GM21423 (cell line): Measurements from ENCODE around the gene NUCKS1.

Source experiments
- ATAC-seq: cut with Tn5 transposase; IDR thresholded peaks from one replicate; pipeline ENCODE4 v1.9.1; 2021; ENCODE audit warnings: mild to moderate bottlenecking, moderate library complexity; ENCODE audit not compliant: unreplicated experiment

The NUCKS1 gene

GRCh38 chr1:205701891-205702290 is 48.1 kb downstream of the NUCKS1 start:
- ATAC-seq = no peak

DNA sequence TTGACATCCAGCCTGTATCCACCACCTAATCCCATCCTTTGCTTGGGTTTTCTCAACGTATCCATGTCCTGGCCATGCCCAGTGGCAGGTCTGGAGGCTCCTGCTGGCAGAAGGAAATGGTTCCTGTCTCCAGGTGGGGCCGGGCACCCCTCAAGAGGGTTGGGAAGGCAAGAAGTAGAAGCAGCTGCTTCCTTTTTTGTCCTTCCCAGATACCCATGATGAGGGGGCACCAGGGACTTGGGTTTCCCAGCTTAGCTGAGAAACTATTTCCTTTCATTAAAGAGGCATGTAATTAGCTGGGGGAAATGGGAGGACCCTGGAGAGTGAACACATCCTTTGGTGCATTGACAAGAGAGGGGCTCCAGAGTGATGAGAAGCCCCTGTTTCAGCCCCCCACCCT is 48.6 kb downstream of the NUCKS1 start:
- ATAC-seq = no peak

- ATAC-seq = no peak
Measured at GRCh38 chr1:205700865-205701401, 49.0 kb downstream of the NUCKS1 start.

DNA sequence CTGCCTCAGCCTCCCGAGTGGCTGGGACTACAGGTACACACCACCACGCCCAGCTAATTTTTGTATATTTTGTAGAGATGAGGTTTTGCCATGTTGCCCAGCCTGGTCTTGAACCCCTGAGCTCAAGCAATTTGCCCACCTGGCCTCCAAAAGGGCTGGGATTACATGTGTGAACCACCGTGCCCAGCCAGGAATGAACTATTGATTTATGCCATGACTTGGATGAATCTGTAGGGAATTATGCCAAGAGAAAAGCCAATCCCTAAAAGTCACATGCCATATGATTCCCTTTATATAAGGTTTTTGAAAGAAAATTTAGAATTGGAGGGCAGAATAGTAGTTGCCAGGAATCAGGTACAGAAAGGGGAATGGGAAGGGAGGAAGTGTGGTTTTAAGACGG is 50.6 kb downstream of the NUCKS1 start:
- no peak for ATAC-seq

- ATAC-seq = no peak
Measured at GRCh38 chr1:205698921-205699320, 51.1 kb downstream of the NUCKS1 start.

DNA sequence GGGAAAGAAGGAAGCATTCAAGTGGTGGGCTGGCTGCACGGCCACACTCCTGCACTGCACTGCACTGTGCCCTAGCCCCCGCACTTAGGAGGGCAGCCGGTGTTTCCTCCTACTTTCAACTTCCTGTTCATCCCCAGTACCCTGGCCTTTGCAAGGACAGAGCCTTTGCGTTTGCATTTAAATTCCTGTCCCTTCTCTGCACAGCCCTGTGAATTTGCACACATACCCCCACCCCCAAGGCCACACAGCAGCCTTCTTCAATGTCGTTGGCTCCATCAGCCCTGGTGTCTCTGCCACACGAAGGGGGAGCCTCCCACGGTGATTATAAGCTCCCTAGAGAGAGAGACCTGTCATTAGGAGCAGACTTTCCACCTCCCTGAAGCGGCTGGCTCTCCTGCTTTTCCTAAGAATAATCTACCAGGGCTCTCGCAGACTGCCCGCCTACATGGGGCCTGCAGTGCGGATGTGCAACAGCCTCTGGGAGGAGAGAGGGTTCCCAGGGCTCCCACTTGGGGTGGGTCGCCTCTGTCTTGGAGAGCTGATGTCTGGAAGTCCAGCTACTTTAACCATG is 56.5 kb downstream of the NUCKS1 start:
- ATAC-seq = no peak

DNA sequence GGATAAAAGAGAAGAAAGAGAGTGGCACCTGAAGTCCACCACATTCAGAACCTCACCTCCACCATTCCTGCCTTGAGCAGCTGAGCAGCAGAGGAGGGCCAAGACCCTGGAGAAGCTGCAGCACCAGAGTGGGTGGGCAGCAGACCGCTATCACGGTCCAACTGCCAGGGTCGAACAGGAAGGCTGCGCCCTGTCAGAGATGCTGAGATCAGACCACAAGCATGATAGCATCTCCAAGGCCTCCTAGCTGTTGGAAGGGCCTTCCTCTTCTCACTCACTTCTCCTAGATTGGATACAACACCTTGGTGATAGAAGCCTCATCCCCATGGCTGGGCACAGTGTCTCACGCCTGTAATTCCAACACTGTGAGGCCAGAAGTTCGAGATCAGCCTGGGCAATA is 57.6 kb downstream of the NUCKS1 start:
- ATAC-seq = no peak

DNA sequence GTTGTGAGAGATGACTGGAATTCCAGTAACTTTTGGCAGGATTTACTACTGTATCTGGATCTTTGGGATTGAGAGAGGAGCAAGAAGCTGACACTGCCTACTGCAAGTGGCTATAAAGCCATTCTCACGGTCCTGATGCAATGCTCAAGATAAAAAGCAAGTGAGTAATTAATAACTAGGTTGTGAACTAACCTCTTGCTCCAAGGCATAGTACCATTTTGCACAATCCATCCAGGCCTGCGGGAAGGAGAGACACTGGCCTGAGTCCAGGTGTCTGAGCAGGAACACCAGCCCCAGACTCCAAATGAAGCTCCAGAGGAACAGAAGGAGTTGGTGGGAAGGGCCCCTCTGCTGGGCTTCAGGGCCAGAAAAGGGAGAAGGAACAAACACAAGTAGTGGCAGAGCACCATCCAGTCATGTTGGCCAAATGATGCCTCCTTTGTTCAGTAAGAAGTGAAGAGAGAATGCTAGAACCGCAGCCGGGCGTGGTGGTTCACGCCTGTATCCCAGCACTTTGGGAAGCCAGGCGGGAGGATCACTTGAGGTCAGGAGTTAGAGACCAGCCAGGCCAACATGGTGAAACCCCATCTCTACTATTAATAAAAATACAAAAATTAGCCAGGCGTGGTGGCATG is 59.7 kb downstream of the NUCKS1 start:
- no peak for ATAC-seq

- no peak for ATAC-seq
Measured at GRCh38 chr1:205689479-205689878, 60.5 kb downstream of the NUCKS1 start.

GRCh38 chr1:205688171-205689080 is 61.6 kb downstream of the NUCKS1 start:
- ATAC-seq = no peak

GRCh38 chr1:205687242-205687641 is 62.7 kb downstream of the NUCKS1 start:
- ATAC-seq = no peak

DNA sequence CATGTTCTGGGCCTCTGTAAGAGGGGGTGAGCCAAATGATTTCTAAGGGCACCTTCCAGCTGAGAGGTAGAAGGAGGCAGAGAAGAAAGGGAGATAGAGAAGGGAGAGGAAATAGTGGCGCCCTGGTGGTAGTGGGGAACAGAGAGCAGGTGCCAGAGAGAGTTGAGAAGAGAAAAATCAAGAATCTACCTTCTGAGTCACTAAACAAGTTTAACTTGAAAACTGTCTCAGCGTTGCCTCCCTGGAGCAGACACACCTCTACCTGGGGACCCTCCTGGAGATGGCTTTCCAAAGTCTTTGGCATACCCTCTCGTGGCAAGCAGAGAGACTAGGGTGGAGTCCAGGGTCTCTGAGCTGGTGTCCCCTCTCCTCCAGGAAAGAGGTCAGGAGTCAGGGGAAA is 68.6 kb downstream of the NUCKS1 start:
- ATAC-seq = no peak

- peak; percentile 58 for ATAC-seq
Measured at GRCh38 chr1:205680073-205680851, 69.7 kb downstream of the NUCKS1 start, which contains the start of gene SLC45A3. Gene SLC45A3, minus strand, starts transcription at chr1:205680509. Its CDS starts 15,853 bp downstream, at chr1:205664656.

DNA sequence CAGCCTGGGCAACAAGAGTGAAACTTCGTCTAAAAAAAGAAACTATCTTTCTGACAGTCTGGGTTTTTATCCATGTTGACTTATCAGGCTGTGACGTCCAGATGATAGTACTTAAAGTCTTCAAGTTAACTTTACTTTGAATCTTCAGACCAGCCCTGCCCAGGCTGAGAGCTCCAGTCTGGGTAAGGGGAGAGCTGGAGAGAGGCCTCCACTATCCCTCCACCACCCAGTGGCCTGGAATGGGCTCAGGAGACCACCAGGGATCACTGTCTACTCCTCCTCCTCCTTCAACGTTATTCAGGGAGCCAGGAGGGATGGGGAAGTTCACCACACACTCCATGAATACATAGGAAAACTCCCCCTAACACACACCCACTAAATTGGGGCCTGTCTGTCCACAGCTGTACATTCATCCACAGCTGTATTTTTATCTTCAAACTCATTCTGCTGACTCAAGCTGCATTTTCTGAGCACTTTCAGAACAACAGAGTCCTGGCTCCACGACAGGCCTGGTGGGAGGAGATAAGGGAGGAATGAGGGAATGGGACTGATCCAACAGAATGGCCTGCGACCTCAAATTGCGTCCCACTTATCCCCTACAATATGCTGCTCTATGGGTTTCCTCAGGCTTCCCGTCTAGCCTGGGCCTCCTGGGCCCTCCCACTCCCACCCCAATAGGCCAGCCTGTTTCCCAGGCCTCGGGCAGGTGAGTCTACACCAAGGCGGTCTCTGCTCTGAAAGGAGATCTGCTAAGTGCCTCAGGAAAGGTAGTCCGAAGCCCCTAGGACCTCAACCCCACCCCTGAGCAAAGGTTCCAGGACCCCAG is 71.5 kb downstream of the NUCKS1 start:
- no peak for ATAC-seq

- ATAC-seq = no peak
Measured at GRCh38 chr1:205677167-205677566, 72.8 kb downstream of the NUCKS1 start.

GRCh38 chr1:205676597-205676996 is 73.4 kb downstream of the NUCKS1 start:
- no peak for ATAC-seq

DNA sequence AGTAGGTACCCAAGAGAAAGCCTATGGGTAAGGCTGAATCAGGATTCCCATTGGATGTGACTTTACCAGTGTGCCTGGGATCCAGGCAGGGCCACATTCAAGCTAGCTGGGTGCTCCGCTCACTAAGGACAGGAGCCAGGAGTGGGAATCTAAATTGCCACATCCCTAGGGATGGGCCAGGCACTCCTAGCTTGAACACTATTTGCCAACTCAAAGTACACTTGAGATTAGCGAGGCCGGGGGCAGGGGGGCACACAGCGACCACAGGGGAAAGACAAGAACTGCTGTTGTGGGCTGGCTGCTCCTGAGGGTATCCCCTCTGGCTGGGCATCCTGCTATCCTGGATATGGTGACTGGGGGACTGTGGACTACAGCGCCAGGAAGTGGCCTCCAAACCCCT is 74.0 kb downstream of the NUCKS1 start:
- ATAC-seq = no peak

GRCh38 chr1:205675247-205675646 is 74.7 kb downstream of the NUCKS1 start:
- no peak for ATAC-seq

- ATAC-seq = no peak
Measured at GRCh38 chr1:205672970-205673369, 77.0 kb downstream of the NUCKS1 start.

GRCh38 chr1:205672395-205672889 is 77.5 kb downstream of the NUCKS1 start:
- no peak for ATAC-seq
